Stimulated activated CD8-positive, alpha-beta memory T cell treated with anti-CD3 and anti-CD28 coated beads, Interleukin-4, amount 100 ng/mL, for 4 hours (primary cell): Measurements from ENCODE around the gene ZNF12.

Experiments used
- DNase-seq, 2 donors: peaks; one replicate each; pipeline ENCODE4 v3.0.0-alpha.2; 2020; ENCODE audit warnings: low read depth in 2 of 2, low spot score in 1 of 2

Gene ZNF12

DNA sequence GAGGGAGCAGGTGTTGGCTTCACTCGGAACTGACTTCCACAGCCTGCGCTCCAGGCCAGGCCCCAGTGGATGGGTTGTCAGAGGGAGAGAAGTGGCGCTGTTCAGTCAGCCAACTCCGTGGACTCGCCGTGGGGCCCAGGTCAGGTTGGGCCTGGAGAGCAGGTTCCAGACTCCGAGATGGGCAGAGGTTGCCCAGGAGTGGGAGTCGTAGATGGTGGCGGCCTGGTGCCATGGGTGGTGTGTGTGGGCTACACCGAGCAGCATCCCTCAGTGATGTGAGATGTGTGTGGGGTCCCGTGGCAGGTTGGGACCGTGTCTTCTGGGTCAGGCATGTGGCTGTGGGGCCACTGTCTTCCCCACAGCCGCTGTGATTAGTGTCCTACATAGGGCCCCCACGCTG, 59.2 kb downstream of the ZNF12 start:
- DNase-seq: no peak

DNA sequence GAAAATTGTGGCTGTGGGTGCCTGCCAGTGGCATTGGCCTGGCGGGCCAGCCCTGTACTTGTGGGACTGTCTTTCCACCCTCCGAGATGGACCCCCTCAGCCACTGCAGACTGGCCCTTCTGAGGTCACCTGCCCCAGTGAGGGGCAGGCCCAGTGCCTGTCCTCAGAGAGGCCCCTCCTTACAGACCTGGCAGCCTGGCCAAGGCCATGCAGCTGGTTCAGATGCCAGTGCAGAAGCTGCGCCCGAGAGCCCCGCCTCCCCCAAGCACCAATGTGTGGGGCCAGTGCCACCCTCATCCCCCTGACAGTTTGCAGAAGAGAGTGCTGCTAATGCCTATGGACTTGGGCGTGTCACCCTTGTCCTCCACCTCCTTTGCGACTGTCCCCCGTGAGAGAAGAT, 59.7 kb downstream of the ZNF12 start:
- no peak for DNase-seq

DNA sequence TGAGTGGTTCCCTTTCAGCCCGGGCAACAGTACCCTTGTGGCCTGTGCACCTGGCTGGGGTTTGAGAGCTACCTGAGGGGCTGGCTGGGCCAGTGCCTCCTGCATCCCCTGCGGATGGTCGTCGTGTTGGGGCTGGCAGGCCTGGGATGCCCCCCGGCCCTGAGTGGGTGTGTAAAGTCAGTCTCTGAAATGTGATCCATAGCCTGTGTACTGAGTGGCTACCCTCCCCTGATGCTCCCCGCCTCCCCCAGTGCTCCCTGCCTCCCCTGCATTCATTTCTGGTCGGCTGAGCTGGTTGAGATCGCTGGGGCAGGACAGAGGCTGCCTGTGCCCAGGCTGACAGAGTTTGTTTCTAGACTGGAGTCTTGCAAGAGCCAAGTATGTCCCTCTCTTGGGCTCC, 60.3 kb downstream of the ZNF12 start:
- no peak for DNase-seq

DNA sequence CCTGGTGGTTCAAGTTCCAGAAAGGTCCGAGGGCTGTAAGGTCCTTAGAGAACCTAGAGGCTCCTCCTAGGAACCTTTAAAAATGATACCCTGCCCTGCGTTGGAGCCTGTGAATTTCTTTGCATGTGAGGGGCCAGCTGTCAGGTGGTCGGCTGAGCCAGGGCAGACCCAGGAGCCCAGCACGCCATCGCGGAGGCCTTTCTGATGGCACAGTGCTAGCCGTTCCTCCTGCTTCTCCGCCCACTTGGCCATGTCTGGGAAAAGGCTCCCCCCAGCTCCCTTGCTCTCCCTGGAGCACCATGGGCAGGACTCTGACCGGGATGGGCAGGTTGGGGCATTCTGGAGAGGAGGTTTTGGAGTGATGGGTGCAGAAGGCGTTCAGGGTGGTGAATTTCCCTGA, 62.0 kb downstream of the ZNF12 start:
- no peak for DNase-seq

DNA sequence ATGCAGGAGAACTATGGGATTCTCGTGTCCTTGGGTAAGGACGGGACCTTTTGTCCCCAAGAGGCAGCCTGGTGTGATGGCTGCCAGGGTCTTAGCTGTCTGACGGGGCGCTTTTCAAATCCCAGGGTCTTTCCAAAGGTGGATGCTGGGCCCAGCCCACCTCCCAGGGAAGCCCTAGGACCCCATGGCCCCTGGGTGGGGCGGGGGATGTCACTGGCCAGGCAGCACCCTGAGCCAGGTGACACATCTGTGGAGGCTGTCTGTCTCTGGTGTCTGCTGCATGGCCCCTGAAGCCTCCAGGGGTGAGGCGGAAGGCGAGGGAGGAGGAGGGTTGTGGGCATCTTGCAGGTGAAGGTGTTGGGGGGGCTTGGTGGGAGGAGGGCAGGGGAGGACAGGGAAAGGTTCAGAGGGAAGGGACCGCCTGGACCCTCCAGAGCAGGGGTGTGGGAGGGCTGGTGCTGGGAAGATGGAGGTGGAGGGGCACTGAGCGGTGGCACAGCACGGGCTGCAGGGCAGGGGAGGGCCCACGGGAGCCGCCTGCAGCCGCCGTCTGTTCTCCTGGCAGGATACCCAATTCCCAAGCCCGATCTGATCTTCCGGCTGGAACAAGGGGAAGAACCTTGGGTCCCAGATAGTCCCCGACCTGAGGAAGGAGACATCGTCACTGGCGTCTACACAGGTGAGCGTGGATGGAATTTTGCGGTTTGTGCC, 62.7 kb downstream of the ZNF12 start:
- no peak for DNase-seq

DNA sequence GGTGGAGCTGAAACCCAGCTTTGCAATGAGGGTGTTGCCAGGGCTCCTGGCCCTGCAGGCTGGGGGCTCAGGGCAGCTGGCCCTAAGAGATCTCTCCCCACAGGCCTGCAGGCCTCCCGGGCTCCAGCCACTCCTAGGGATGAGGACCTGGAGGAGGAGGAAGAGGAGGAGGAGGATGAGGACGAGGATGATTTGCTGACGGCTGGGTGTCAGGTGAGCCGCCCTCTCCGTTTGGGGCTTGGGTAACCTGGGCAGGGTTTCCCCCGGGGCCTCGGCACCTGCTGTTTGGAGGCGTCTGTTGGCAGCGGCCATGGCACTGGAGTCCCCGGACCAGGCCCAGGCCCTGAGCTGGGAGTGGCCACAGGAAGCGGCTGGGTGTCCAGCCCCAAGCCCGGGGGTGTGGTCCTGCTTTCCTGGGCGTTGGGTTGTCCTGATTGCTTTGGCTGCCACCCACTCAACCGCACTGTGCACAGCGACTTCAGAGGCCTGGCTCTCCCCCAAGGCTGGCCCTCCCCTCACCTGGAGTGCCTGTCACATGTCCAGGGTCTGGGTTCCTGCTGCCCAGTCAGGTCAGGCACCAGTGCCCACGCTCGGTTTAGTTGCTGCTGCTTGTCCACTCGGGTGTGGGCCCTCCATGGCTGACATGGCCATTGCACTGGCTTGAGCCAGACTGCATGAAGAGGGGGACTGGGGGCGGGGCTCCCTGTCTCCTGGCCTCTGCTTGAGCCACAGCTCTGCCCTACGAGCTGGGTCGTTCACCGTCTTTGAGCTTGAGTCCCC, 63.7 kb downstream of the ZNF12 start:
- no peak for DNase-seq

DNA sequence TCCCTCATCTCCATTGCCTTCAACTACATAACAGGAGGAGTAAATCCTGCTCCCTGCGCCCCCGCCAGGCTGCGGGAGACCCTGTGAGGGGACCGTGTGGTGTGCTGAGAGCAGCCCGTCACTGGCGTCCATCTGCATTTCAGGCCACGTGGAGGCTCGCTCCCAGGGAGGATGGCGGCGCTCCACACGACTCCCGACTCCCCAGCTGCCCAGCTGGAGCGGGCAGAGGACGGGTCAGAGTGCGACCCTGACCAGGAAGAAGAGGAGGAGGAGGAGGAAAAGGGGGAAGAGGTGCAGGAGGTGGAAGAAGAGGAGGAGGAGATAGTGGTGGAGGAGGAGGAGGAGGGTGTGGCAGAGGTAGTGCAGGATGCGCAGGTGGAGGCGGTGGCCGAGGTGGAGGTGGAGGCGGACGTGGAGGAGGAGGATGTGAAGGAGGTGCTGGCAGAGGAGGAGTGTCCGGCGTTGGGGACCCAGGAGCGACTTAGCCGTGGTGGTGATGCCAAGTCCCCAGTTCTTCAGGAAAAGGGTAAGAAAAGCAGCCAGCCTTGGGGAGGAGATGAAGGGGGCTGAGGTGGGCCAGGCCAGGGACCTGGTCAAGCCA, 64.4 kb downstream of the ZNF12 start:
- DNase-seq: no peak

DNA sequence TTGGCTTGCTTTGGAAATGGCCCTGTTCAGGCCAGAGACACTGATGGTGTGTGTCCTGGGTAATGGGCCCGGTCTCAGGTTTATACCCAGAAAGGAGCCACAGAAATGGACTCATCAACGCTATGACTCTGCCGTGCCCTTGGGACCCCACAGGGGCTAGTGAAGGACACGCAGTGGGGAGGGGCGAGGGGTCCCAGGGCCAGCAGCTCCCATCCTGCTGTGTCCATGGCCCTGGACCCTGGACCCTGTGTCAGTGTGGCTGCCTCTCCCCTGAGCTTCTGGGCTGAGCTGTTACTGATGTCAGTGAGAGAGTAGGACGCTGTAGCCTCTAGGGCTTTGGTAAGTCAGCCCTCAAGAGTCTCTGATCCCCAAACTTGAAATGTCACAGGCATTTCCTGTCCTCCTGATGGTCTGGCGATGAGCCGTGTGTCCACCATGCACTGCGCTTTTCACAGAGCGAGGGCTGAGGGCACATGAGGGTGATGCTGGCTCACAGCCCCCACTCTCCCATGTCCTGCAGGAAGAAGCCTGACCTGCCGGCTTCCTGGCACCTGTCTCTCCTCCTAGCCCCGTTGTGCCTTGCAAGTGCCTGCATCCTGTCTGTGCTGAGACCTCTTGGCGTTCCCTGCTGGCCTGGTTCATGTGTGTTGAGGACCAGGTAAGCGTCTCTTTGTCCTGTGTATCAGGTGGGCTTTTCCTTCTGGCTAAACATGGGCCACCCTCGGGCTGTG, 65.3 kb downstream of the ZNF12 start:
- no peak for DNase-seq

DNA sequence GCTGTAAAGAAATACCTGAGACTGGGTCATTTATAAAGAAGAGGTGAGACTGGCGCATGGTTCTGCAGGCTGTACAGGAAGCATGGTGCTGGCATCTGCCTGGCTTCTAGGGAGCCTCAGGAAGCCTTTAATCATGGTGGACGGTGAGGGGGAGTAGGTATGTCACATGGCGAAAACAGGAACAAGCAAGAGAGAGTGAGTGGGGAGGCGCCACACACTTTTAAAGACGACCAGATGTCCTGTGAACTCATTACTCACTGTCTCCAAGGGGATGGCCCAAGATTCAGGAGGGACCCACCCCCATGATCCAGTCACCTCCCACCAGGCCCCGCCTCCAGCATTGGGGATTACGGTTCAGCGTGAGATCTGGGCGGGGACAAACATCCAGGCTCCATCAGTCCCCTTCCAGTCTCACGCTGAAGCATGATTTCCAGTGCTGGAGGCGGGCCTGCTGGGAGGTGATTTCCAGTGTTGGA, 66.5 kb downstream of the ZNF12 start:
- no peak for DNase-seq

DNA sequence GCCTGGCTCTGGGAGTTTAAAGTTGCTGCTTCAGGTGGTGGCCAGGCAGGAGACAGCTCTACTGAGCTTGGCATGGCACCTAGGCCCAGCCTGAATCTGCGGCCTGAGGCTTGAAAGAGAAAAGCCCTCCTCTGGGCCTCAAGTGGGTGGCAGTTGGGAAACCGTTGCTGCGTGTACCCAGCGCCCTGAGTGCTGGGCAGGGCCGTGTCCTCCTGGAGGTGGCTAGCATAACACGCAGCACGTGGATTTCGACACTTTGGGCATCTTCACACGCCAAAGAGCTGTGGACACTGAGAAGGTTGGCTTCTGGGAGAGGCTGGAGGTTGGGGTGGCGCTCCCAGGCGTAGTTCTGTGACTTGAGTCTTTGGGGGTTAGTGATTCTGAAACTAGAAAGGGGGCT, 67.1 kb downstream of the ZNF12 start:
- DNase-seq: no peak

DNA sequence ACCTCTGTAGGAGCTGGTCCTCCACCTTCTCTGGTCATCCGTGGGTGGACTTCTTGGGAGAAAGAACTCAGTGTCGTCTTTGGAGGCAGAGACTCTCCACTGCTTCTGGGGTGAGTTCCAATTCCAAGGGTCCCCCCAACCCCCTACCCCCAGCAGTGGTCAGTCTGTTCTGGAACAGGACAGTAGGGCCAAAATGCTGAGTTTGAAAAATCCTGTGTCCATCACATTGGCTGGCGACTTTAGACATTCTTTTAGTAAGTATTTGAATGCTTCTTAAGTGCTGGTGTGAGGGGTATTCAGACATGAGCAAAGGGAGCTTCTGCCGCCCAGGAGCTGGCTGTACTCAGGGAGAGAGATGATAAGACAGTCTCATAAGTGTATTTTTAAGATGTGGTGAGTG, 67.7 kb downstream of the ZNF12 start:
- no peak for DNase-seq
